ENCODE data around the gene SPRED1. TPM values are rescaled to one million over a fixed set of nuclear protein-coding genes. Genes with fewer than 3 reads are reported as not detected.

SPRED1 gene
- total RNA-seq, 1 donor from 2014 or later, result 33.7 TPM

DNA sequence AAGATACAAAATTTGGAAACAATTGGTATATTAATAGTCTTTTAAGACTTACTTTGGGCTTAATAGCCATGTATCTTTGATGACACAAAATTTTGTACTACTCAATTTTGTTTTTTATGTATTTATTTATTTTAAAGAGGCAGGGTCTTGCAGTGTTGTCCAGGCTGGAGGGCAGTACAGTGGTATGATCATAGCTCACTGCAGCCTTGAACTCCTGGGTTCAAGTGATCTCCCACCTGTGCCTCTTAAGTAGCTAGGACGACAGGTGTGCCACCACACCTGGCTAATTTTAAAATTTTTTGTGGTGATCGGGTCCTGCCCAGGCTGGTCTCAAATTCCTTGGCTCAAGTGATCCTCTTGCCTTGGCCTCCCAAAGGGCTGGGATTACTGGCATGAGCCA, 6.5 kb downstream of the SPRED1 start:
- Mint-ChIP-seq H3K36me3 (ENCODE audit: unreplicated experiment) (no peaks in the 10 kb centered on the region), H3K9me3 (ENCODE audit: unreplicated experiment) (no peaks in the 10 kb centered on the region), H3K4me3 (ENCODE audit: unreplicated experiment) (no peak overlapping the region), H3K4me1 (ENCODE audit: unreplicated experiment) (peaks cover 60% of the 10 kb centered on the region), H3K27me3 (ENCODE audit: unreplicated experiment) (no peaks in the 10 kb centered on the region), H3K27ac (ENCODE audit: unreplicated experiment) (no peak overlapping the region)
- TF ChIP-seq, protein P1, sequence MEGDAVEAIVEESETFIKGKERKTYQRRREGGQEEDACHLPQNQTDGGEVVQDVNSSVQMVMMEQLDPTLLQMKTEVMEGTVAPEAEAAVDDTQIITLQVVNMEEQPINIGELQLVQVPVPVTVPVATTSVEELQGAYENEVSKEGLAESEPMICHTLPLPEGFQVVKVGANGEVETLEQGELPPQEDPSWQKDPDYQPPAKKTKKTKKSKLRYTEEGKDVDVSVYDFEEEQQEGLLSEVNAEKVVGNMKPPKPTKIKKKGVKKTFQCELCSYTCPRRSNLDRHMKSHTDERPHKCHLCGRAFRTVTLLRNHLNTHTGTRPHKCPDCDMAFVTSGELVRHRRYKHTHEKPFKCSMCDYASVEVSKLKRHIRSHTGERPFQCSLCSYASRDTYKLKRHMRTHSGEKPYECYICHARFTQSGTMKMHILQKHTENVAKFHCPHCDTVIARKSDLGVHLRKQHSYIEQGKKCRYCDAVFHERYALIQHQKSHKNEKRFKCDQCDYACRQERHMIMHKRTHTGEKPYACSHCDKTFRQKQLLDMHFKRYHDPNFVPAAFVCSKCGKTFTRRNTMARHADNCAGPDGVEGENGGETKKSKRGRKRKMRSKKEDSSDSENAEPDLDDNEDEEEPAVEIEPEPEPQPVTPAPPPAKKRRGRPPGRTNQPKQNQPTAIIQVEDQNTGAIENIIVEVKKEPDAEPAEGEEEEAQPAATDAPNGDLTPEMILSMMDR (IDR thresholded peaks at IDR 0.05), result no peak
- DNase-seq (ENCODE audit: extremely low spot score, unreplicated experiment), result no peak

DNA sequence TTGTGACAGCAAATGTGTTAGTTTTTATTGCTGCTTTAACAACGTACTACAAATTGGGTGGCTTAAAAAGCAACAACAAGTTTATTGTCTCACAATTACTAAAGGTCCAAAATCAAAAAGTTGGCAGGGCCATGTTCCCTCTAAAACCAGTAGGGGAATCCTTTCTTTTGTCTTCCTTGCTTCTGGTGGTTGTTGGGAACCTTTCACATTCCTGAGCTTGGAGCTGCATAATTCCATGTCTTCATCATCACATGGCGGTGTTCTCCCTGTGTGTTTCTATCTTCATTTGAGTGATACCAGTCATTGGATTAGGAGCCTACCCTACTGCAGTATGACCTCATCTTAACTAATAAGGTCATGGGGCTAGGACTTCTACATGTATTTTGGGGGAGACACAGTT, 7.4 kb downstream of the SPRED1 start:
- Mint-ChIP-seq H3K36me3 (ENCODE audit: unreplicated experiment) (no peaks in the 10 kb centered on the region), H3K4me3 (ENCODE audit: unreplicated experiment) (no peak overlapping the region), H3K4me1 (ENCODE audit: unreplicated experiment) (peaks cover 54% of the 10 kb centered on the region), H3K27me3 (ENCODE audit: unreplicated experiment) (no peaks in the 10 kb centered on the region), H3K9me3 (ENCODE audit: unreplicated experiment) (no peaks in the 10 kb centered on the region), H3K27ac (ENCODE audit: unreplicated experiment) (no peak overlapping the region)
- TF ChIP-seq, protein P1 (IDR thresholded peaks at IDR 0.05), result no peak
- no peak for DNase-seq (ENCODE audit: extremely low spot score, unreplicated experiment)

DNA sequence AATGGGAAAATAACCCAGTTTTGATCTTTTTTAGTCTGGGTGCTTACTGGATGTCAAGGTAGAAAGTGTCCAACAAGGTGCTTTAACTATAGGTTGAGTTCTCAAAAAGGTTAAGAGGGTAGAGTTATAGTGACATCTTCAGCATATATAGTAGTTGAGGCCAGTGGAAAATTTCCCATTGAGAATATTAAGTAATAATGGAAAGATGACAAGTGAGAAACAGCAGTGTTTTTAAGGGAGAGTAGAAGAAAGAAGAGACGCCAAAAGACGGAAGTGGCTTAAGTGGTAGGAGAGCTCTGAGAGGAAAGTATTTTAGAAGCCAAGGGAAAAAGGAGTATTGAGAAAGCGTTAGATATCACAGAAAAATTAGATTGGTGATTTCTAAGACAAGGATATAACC, 10.6 kb downstream of the SPRED1 start:
- Mint-ChIP-seq H3K9me3 (ENCODE audit: unreplicated experiment) (no peaks in the 10 kb centered on the region), H3K4me1 (ENCODE audit: unreplicated experiment) (peaks cover 50% of the 10 kb centered on the region), H3K4me3 (ENCODE audit: unreplicated experiment) (no peak overlapping the region), H3K27me3 (ENCODE audit: unreplicated experiment) (no peaks in the 10 kb centered on the region), H3K36me3 (ENCODE audit: unreplicated experiment) (no peaks in the 10 kb centered on the region), H3K27ac (ENCODE audit: unreplicated experiment) (no peak overlapping the region)
- TF ChIP-seq, protein P1 (IDR thresholded peaks at IDR 0.05), result no peak
- DNase-seq (ENCODE audit: extremely low spot score, unreplicated experiment), result no peak

DNA sequence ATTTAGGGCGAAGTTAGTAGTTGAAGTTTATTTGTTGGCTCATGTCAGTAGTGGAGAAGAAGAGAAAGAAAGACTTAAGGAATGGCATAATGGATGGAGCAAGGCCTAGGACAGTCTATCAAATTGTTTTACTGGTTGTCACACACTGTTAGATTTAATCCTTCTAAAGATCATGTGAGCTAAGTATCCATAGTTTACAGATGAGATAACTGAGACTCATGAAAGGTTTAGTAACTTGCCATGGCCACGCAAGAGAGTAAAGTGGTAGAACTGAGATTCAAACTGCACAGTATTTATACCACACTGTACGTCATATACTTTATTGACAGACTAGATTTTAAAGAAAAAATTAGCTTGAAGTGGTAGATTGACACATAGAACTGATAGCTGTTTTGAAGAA, 11.4 kb downstream of the SPRED1 start:
- Mint-ChIP-seq H3K4me3 (ENCODE audit: unreplicated experiment) (no peak overlapping the region), H3K27me3 (ENCODE audit: unreplicated experiment) (no peaks in the 10 kb centered on the region), H3K9me3 (ENCODE audit: unreplicated experiment) (no peaks in the 10 kb centered on the region), H3K4me1 (ENCODE audit: unreplicated experiment) (peaks cover 44% of the 10 kb centered on the region), H3K27ac (ENCODE audit: unreplicated experiment) (no peak overlapping the region), H3K36me3 (ENCODE audit: unreplicated experiment) (no peaks in the 10 kb centered on the region)
- DNase-seq (ENCODE audit: extremely low spot score, unreplicated experiment), result no peak
- TF ChIP-seq, protein P1 (IDR thresholded peaks at IDR 0.05), result no peak

DNA sequence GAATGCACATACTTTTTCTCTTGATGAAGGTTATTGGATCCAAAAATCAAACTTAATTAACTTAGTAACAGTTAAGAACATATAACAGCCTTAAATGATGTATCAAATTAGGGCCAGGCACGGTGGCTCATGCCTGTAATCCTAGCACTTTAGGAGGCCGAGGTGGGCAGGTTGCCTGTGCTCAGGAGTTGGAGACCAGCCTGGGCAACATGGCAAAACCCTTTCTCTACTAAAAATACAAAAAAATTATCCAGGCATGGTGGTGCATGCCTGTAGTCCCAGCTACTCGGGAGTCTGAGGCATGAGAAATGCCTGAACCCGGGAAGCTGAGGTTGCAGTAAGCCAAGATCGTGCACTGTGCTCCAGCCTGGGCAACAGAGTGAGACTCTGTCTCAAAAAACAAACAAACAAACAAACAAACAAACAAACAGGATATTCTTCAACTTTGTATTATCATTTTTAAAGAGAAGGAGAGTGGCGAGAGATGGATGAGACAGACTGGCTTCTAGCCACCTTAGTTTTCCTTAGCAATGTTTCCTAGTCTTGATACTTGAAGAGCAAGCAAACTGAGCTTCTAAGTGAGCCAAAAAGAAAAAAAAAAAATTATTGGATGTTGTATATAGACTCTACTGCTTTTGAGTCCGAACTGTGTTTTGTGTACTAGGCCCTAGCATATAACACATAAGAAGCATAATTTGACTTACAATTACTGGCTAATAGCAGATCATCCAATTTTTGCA, 13.8 kb downstream of the SPRED1 start:
- peak overlapping the region; percentile 72 for H3K27ac Mint-ChIP-seq (ENCODE audit: unreplicated experiment)
- H3K27me3 Mint-ChIP-seq (ENCODE audit: unreplicated experiment), result no peaks in the 10 kb centered on the region
- H3K9me3 Mint-ChIP-seq (ENCODE audit: unreplicated experiment), result no peaks in the 10 kb centered on the region
- TF ChIP-seq, protein P1 (IDR thresholded peaks at IDR 0.05), result no peak
- H3K4me3 Mint-ChIP-seq (ENCODE audit: unreplicated experiment), result peak overlapping the region; percentile 14
- peaks cover 30% of the 10 kb centered on the region for H3K4me1 Mint-ChIP-seq (ENCODE audit: unreplicated experiment)
- DNase-seq (ENCODE audit: extremely low spot score, unreplicated experiment), result no peak
- peaks cover 6% of the 10 kb centered on the region for H3K36me3 Mint-ChIP-seq (ENCODE audit: unreplicated experiment)

All from osteocyte (in vitro differentiated cells).